Measurements from ENCODE around the gene PCNT. TPM values are rescaled to one million over a fixed set of nuclear protein-coding genes. Genes with fewer than 3 reads are reported as not detected.
"Not testable (repeated sequence)": the region's sequence is repeated elsewhere in the genome, so short reads cannot be mapped to it uniquely, and the experiment has no call there.

Gene PCNT
- total RNA-seq, 3 donors from 2014 or later = 29.4 to 33.1 (median 31.0) TPM

DNA sequence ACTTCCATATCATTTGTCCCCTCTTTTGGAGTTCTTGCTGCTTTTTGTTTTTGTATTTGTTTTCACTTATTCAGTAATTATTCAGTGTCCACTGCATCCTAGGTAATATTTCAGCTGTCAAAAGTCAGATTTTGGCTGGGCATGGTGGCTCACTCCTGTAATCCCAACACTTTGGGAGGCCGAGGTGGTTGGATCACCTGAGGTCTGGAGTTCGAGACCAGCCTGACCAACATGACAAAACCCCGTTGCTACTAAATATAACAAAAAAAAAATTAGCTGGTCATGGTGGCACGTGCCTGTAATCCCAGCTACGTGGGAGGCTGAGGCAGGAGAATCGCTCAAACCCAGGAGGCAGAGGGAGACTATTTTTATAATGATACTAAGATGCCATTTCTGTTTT lies 141.2 kb downstream of the PCNT start:
- H3K4me1 Mint-ChIP-seq (ENCODE audit: low read depth) = peaks cover 30% of the 10 kb centered on the region
- H3K9me3 Mint-ChIP-seq; H3K4me3 Mint-ChIP-seq; H3K36me3 Mint-ChIP-seq (ENCODE audit: insufficient read depth); DNase-seq; ATAC-seq; H3K27me3 Mint-ChIP-seq (ENCODE audit: low read depth): not testable (repeated sequence)

DNA sequence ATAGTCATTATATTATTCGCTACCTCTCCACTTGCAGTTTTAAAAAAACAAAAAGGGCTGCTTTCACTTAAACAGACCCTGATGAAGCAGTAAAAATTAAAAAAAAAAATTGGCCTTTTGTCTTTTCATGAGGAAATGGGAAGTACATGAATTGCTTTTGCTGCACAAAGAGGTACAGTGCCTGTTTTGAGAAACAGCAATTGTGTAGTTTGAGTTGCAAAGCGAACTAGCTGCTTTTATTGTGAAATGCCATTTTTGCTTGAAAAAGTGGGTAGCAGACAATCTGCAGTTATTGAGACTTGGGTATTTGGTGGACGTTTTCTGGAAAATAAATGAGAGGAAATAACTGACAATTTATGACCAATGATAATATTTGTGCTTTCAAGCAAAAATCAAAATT lies 141.7 kb downstream of the PCNT start:
- peaks cover 25% of the 10 kb centered on the region for H3K4me1 Mint-ChIP-seq (ENCODE audit: low read depth)
- no peaks in the 10 kb centered on the region for H3K9me3 Mint-ChIP-seq
- H3K36me3 Mint-ChIP-seq (ENCODE audit: insufficient read depth) = peaks cover 6% of the 10 kb centered on the region
- H3K4me3 Mint-ChIP-seq = no peak overlapping the region
- DNase-seq (no peak), ATAC-seq (no peak)
- H3K27me3 Mint-ChIP-seq (ENCODE audit: low read depth) = no peaks in the 10 kb centered on the region

DNA sequence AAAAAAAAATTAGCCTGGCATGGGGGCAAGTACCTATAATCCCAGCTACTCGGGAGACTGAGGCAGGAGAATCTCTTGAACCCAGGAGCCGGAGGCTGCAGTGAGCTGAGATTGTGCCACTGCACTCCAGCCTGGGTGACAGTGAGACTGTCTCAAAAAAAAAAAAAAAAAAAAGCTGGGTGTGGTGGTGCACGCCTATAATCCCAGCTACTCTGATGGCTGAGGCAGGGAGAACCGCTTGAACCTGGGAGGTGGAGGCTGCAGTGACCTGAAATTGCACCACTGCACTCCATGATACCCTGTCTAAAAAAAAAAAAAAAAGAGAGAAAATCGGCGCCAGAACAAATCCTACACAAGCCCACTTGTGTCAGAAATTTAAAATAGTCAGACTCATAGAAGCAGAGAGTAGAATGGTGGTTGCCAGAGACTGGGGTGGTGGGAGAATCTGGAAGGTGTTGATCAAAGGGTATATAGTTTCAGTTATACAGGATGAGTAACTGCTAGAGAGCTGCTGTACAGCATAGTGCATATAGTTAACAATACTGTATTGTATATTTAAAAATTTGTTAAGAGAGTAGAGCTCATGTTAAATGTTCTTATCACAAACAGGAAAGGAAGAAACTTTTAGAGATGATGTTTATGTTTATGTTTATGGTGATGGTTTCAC lies 144.3 kb downstream of the PCNT start:
- no peaks in the 10 kb centered on the region for H3K9me3 Mint-ChIP-seq
- no peaks in the 10 kb centered on the region for H3K27me3 Mint-ChIP-seq (ENCODE audit: low read depth)
- H3K4me1 Mint-ChIP-seq (ENCODE audit: low read depth) = peaks cover 35% of the 10 kb centered on the region
- ATAC-seq = peak; percentile 77 to 96
- no peak overlapping the region for H3K4me3 Mint-ChIP-seq
- peaks cover 6% of the 10 kb centered on the region for H3K36me3 Mint-ChIP-seq (ENCODE audit: insufficient read depth)
- DNase-seq = no peak

DNA sequence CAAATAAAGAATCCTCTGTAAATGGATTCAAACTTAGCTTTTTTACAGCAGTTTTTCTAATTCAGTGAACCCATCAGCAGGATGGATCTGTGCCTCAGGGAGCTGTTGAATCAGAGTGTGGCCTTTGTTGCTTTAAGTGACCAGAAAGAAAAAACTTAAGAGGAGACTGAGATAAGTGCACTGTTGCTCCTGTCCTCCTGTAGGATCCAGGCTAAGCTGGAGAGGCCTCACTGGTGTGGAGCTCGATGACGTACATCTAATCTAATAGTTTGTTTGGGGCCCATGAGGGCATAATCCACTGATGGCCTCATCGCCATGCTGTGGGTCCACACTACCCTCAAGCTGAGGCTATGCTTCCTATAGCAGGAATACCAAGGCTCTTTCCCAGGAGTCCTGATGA lies 145.3 kb downstream of the PCNT start:
- Mint-ChIP-seq H3K9me3 (no peaks in the 10 kb centered on the region), H3K27me3 (ENCODE audit: low read depth) (no peaks in the 10 kb centered on the region), H3K36me3 (ENCODE audit: insufficient read depth) (peaks cover 7% of the 10 kb centered on the region), H3K4me3 (no peak overlapping the region), H3K4me1 (ENCODE audit: low read depth) (peaks cover 41% of the 10 kb centered on the region)
- DNase-seq (no peak), ATAC-seq (no peak)

DNA sequence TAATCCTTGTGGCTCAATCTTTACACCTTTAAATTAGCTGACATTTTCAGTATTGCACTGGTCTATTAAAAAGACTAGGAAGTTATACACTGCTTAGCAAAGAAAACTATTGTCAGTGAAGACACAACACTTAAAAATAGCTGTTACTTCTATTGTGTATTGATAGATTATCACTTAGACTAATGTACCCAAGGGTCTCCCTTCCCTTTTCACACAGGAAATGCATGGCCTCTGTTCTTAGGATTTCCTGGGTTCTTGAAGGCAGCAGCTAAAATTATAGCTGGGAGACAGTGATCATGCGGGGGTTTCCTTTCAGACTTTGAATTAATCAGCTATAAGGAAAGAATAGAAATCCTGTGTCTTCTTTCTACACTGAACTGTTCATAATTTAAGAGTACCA lies 147.6 kb downstream of the PCNT start:
- no peaks in the 10 kb centered on the region for H3K27me3 Mint-ChIP-seq (ENCODE audit: low read depth)
- DNase-seq (no peak), ATAC-seq (no peak)
- H3K9me3 Mint-ChIP-seq = no peaks in the 10 kb centered on the region
- H3K4me1 Mint-ChIP-seq (ENCODE audit: low read depth) = peaks cover 45% of the 10 kb centered on the region
- H3K36me3 Mint-ChIP-seq (ENCODE audit: insufficient read depth) = peaks cover 8% of the 10 kb centered on the region
- no peak overlapping the region for H3K4me3 Mint-ChIP-seq

DNA sequence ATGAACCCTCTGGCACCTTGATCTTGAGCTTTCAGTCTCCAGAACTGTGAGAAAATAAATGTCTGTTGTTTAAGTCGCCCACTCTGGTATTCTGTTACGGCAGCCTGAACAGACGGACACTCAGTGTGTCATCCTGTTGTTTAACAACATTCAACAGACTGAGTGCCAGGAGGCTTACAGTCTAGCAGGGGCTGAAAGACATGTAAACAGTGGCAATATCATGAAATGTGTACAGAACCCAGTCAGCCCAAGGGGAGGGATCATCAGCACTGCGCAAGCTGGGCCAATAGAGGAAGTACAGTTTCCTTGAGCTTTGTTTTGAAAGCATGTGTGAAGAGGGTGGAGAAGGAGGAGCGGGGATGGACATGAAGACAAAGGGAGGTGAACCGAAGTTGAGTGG lies 148.3 kb downstream of the PCNT start:
- H3K36me3 Mint-ChIP-seq (ENCODE audit: insufficient read depth) = peaks cover 12% of the 10 kb centered on the region
- no peak overlapping the region for H3K4me3 Mint-ChIP-seq
- H3K27me3 Mint-ChIP-seq (ENCODE audit: low read depth) = no peaks in the 10 kb centered on the region
- DNase-seq (no peak), ATAC-seq (no peak)
- H3K9me3 Mint-ChIP-seq = no peaks in the 10 kb centered on the region
- peaks cover 46% of the 10 kb centered on the region for H3K4me1 Mint-ChIP-seq (ENCODE audit: low read depth)

DNA sequence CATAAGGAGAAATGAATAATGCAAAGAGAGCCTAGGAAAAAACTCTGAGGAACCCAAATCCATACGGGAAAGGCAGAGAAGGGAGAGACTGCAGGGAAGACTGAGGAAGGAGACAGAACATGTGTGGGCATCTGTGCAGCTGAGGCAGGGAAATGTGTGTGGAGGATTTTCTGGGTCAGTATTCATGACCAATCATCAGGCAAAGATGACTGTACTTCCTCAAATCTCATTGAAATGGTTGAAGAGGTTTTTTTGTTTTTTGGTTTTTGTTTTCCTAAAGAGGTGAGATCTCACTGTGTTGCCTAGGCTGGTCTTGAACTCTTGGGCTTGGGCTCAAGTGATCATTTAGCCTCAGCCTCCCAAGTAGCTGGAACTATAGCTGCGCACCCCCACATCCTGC lies 150.4 kb downstream of the PCNT start:
- no peaks in the 10 kb centered on the region for H3K27me3 Mint-ChIP-seq (ENCODE audit: low read depth)
- H3K36me3 Mint-ChIP-seq (ENCODE audit: insufficient read depth) = peaks cover 12% of the 10 kb centered on the region
- no peak for ATAC-seq
- H3K4me1 Mint-ChIP-seq (ENCODE audit: low read depth) = peaks cover 42% of the 10 kb centered on the region
- H3K9me3 Mint-ChIP-seq = no peaks in the 10 kb centered on the region
- no peak for DNase-seq
- no peak overlapping the region for H3K4me3 Mint-ChIP-seq

DNA sequence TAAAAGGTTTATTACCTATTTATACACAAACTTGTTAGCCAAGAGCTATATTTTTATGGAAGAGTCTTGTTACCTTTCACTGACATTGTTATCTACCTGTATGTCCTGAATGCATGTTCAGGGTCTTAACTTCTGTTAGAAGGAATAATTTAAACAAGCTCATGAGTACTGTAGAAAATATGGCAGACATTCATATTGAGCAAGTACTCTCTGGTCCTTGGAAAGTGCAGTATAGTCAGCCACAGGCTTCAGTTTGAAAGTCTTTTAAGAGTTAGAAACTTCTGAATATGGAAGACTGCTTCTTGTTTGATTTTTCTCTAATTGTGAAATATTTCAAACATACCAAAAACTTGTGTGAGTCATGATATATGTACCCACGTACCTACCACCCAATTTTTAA lies 151.3 kb downstream of the PCNT start:
- no peaks in the 10 kb centered on the region for H3K27me3 Mint-ChIP-seq (ENCODE audit: low read depth)
- peaks cover 42% of the 10 kb centered on the region for H3K4me1 Mint-ChIP-seq (ENCODE audit: low read depth)
- no peak for DNase-seq
- H3K9me3 Mint-ChIP-seq = no peaks in the 10 kb centered on the region
- H3K36me3 Mint-ChIP-seq (ENCODE audit: insufficient read depth) = peaks cover 16% of the 10 kb centered on the region
- no peak for ATAC-seq
- no peak overlapping the region for H3K4me3 Mint-ChIP-seq

DNA sequence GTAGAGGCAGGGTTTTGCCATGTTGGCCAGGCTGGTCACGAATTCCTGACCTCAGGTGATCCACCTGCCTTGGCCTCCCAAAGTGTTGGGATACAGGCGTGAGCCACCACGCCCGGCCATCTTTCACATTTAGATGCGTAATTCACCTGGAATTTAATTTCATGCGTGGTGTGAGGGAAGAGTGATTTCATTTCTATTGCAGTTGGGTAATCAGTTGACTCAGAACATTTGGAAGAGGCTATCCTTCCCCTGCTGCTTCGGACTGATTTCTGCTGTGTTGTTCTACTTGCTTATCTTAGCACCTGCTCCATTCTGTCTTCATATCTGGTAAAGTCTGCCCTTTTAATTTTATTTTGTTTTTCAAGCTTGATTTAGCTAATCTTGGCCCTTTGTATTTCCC lies 153.8 kb downstream of the PCNT start:
- ATAC-seq (no peak), DNase-seq (no peak)
- Mint-ChIP-seq H3K4me3 (no peak overlapping the region), H3K36me3 (ENCODE audit: insufficient read depth) (peaks cover 23% of the 10 kb centered on the region), H3K9me3 (no peaks in the 10 kb centered on the region), H3K4me1 (ENCODE audit: low read depth) (peaks cover 35% of the 10 kb centered on the region), H3K27me3 (ENCODE audit: low read depth) (no peaks in the 10 kb centered on the region)

DNA sequence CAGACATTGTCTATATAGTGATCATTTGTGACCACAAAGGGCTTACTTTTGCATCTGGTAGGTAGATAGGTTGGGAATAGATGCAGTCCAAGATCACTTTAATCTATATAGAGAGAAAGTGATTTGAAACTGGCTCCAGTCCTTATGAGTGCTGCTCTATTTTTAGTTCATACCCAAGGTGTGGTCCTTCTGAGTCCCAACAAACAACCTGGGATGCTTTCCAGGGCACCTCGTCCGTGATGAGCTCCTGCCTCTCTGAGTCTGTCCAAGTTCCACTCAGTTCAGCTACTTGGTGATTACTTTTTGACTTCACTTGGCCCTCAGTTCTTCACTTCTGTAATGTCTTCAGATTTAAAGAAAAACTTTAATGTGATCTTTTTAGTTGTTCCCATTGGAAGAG lies 155.0 kb downstream of the PCNT start:
- no peaks in the 10 kb centered on the region for H3K9me3 Mint-ChIP-seq
- DNase-seq (no peak), ATAC-seq (no peak)
- no peaks in the 10 kb centered on the region for H3K27me3 Mint-ChIP-seq (ENCODE audit: low read depth)
- H3K36me3 Mint-ChIP-seq (ENCODE audit: insufficient read depth) = peaks cover 25% of the 10 kb centered on the region
- peaks cover 42% of the 10 kb centered on the region for H3K4me1 Mint-ChIP-seq (ENCODE audit: low read depth)
- H3K4me3 Mint-ChIP-seq = no peak overlapping the region

DNA sequence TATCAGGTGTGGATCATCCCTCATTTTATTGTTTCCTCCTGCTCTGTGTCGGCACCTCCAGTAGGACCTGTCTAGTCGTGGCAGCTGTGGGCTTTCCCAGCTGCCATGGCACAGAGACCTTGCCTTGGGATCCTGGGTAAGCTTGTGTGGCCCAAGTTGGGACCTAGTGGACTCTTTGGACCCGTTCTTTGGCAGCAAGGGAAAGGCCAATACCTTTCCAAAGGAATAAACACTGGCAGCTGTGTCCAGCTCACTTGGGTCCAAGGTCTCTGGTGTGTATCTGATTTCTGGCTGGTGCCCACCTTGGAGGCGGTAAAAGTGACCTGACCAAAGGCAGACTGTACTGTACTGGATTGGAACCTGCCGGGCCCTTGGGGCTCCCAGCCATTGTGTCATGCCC lies 156.5 kb downstream of the PCNT start:
- no peak overlapping the region for H3K4me3 Mint-ChIP-seq
- no peak for DNase-seq
- no peaks in the 10 kb centered on the region for H3K27me3 Mint-ChIP-seq (ENCODE audit: low read depth)
- peaks cover 37% of the 10 kb centered on the region for H3K4me1 Mint-ChIP-seq (ENCODE audit: low read depth)
- H3K9me3 Mint-ChIP-seq = no peaks in the 10 kb centered on the region
- peaks cover 27% of the 10 kb centered on the region for H3K36me3 Mint-ChIP-seq (ENCODE audit: insufficient read depth)
- ATAC-seq = no peak

DNA sequence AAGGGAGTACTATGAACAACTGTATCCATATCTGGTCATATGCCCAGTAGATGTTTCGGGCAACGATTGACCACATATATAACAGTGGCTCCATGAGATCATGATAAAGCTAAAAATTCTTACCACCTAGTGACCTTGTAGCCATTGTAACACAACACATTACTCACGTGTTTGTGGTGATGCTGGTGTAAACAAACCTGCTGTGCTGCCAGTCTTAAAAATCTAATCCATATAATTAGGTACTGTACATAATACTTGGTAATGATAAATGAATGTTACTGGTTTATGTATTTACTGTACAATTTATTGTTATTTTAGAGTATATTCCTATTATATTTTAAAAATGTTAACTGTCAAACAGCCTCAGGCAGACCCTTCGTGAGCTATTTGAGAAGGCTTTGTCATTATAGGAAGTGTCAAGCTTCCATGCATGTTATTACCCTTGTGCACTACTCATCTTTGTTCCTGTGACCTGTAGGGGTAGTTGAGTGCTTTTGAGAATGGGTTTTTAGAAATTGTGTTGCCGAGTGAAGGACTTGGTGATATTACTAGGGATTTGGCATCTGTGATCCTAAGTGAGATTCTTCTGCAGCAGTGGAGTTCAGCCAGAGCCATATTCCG lies 158.4 kb downstream of the PCNT start:
- H3K4me3 Mint-ChIP-seq = no peak overlapping the region
- H3K36me3 Mint-ChIP-seq (ENCODE audit: insufficient read depth) = peaks cover 28% of the 10 kb centered on the region
- no peaks in the 10 kb centered on the region for H3K9me3 Mint-ChIP-seq
- H3K27me3 Mint-ChIP-seq (ENCODE audit: low read depth) = no peaks in the 10 kb centered on the region
- peaks cover 34% of the 10 kb centered on the region for H3K4me1 Mint-ChIP-seq (ENCODE audit: low read depth)
- DNase-seq (no peak), ATAC-seq (no peak)

DNA sequence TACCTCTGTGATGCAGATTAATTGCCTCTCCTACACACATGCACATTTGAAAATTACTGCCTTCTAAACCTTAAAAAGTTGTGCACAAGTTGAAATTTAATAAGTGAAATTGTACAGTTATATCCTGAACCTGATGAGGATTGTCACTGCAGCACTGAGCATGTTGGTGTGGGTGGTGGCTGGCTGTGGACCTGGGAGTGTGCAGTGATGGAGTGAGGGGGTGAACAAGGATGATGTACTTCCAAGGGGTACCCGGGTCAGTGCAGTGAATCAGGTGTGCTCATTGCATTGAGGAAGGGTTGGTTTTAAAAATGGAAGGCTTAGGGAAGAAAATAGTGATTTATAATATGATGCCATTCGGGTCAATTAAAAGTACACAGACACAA lies 158.9 kb downstream of the PCNT start:
- H3K9me3 Mint-ChIP-seq = no peaks in the 10 kb centered on the region
- peaks cover 31% of the 10 kb centered on the region for H3K4me1 Mint-ChIP-seq (ENCODE audit: low read depth)
- no peaks in the 10 kb centered on the region for H3K27me3 Mint-ChIP-seq (ENCODE audit: low read depth)
- H3K36me3 Mint-ChIP-seq (ENCODE audit: insufficient read depth) = peaks cover 29% of the 10 kb centered on the region
- no peak for ATAC-seq
- H3K4me3 Mint-ChIP-seq = no peak overlapping the region
- no peak for DNase-seq

DNA sequence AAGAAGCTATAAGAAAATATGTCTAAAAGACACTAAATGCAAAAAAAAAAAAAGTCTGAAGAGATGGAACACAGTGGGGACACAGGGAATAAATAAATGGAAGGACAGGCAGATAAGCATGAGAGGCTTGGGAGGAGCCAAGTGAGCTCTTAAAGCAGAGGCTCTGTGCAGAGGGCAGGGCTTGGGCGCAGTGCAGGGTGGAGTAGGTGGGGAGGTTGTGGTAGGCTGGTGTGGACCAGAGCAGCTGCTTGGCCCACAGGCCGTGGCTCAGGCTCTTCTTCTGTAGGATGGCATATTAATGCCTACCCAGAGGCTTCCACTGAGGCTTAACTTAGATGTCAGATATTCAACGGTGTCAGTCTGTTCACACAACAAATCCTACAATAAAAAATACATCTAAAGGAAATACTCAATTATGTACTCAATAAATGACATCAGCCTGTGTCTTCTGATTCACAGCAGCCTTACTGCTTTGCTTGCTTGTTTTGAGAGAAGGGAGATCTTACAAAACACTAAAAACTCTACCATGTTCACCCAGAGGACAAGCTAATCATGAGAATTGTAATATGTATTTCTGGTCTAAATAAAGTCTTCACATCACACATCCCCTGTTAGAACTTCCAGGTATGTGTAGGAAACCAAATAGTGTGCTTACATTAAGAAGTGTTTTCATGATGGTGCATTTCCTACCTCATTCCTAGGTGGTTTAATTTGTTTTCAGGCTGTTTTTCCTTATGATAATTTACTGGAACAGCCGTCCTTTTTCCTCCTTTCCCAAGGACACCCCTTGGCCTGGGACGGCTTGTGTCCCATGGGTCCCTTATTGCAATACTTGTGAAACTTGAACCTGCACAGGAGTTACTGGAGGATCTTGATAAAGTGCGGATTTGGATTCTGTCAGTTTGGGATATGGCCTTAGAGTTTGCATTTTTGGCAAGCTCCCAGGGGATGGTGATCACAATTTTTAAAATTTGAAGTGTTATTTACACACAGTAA lies 159.6 kb downstream of the PCNT start:
- Mint-ChIP-seq H3K4me3 (peak overlapping the region; percentile 8), H3K9me3 (no peaks in the 10 kb centered on the region), H3K4me1 (ENCODE audit: low read depth) (peaks cover 31% of the 10 kb centered on the region), H3K27me3 (ENCODE audit: low read depth) (no peaks in the 10 kb centered on the region), H3K36me3 (ENCODE audit: insufficient read depth) (peaks cover 31% of the 10 kb centered on the region)
- ATAC-seq (no peak), DNase-seq (no peak)

Measured in activated T-cell treated with anti-CD3 and anti-CD28 coated beads, Interleukin-2, amount 50 U/mL, for 4 hours (primary cell).